Uterus (tissue), 2 donors: ENCODE data around the gene CRY2.

ENCODE experiments used
- CTCF ChIP-seq, 4 experiments: fragments of 200-600 bp in 2 of 4; fragments of 450-650 bp in 2 of 4; sonication (generic) in 2 of 4; IDR thresholded peaks; one replicate each; pipeline ENCODE4 v1.5.1; 2016 to 2019; ENCODE audit warnings: antibody characterized with exemption in 4 of 4, mild to moderate bottlenecking in 2 of 4, moderate library complexity in 1 of 4
- POLR2A ChIP-seq, 2 donors: fragments of 450-650 bp; IDR thresholded peaks; one replicate each; pipeline ENCODE4 v1.6.1; 2016; ENCODE audit warnings: antibody characterized with exemption in 2 of 2, mild to moderate bottlenecking in 1 of 2, moderate library complexity in 1 of 2

- no peak for TF ChIP-seq CTCF (IDR thresholded peaks at IDR 0.05)
- TF ChIP-seq POLR2A (IDR thresholded peaks at IDR 0.05) = no peak
Measured at GRCh38 chr11:45852018-45852711, 4.9 kb downstream of the CRY2 start.
